HEK293 (cell line): Measurements from ENCODE around the gene PAF1.

Experiments
- CTCF ChIA-PET: fragments of 350-600 bp; formaldehyde crosslinking; extraction: SDS; loops from one replicate; lab custom pipeline; 2021; ENCODE audit warnings: antibody characterized with exemption; lab: Yijun Ruan, JAX
- POLR2A ChIA-PET: fragments of 300-600 bp; formaldehyde crosslinking; extraction: SDS; loops from one replicate; lab custom pipeline; 2020; ENCODE audit warnings: antibody characterized with exemption, inconsistent platforms; lab: Yijun Ruan, JAX
- H3K27ac ChIP-seq: fragments of 200-500 bp; sonication (Bioruptor generic); 2 replicates; pipeline ENCODE4 v1.5.1; 2014; ENCODE audit warnings: low read depth, low read length, control low read depth, inconsistent platforms; ENCODE audit errors: extremely low read depth
- H3K36me3 ChIP-seq, 2 experiments: fragments of 200-500 bp in 1 of 2; sonication (Bioruptor generic) in 1 of 2; 1 replicate in 1 of 2; 2 replicates in 1 of 2; pipeline ENCODE4 v1.5.1; 2014 to 2017; ENCODE audit warnings: inconsistent platforms in 2 of 2, low read length in 2 of 2; ENCODE audit not compliant: control insufficient read depth in 2 of 2, insufficient read depth in 1 of 2
- H3K4me1 ChIP-seq: fragments of 200-500 bp; sonication (Bioruptor generic); 2 replicates; pipeline ENCODE4 v1.5.1; 2014; ENCODE audit warnings: mild to moderate bottlenecking, low read length, inconsistent platforms; ENCODE audit not compliant: control insufficient read depth, insufficient read depth
- H3K4me3 ChIP-seq: 2 replicates; pipeline ENCODE4 v1.5.1; 2011; ENCODE audit warnings: low read depth, mild to moderate bottlenecking, control low read depth, low read length, moderate library complexity
- H3K9me3 ChIP-seq: fragments of 200-500 bp; sonication (Bioruptor generic); 2 replicates; pipeline ENCODE4 v1.5.1; 2014; ENCODE audit warnings: low read depth, low read length, inconsistent platforms; ENCODE audit not compliant: control insufficient read depth, insufficient read depth
- BCL11A ChIP-seq: fragments of 450-650 bp; formaldehyde crosslinking; IDR thresholded peaks from 2 replicates; pipeline ENCODE4 v1.5.1; 2016; ENCODE audit warnings: low read depth, missing biosample characterization, missing genetic modification characterization
- FEZF1 ChIP-seq: fragments of 450-650 bp; formaldehyde crosslinking; IDR thresholded peaks from 2 replicates; pipeline ENCODE4 v1.5.1; 2016; ENCODE audit warnings: missing biosample characterization, missing genetic modification characterization
- GLIS1 ChIP-seq: fragments of 450-650 bp; formaldehyde crosslinking; IDR thresholded peaks from 2 replicates; pipeline ENCODE4 v1.5.1; 2016; ENCODE audit warnings: missing biosample characterization, missing genetic modification characterization
- KLF7 ChIP-seq: fragments of 450-650 bp; formaldehyde crosslinking; IDR thresholded peaks from 2 replicates; pipeline ENCODE4 v1.5.1; 2016; ENCODE audit warnings: missing biosample characterization, missing genetic modification characterization, borderline replicate concordance
- OSR2 ChIP-seq: fragments of 450-650 bp; formaldehyde crosslinking; IDR thresholded peaks from 2 replicates; pipeline ENCODE4 v1.5.1; 2016; ENCODE audit warnings: missing biosample characterization, missing genetic modification characterization
- PRDM6 ChIP-seq: fragments of 450-650 bp; formaldehyde crosslinking; IDR thresholded peaks from 2 replicates; pipeline ENCODE4 v1.5.1; 2017; ENCODE audit warnings: missing biosample characterization, missing genetic modification characterization
- ZBTB17 ChIP-seq: fragments of 450-650 bp; formaldehyde crosslinking; IDR thresholded peaks from 2 replicates; pipeline ENCODE4 v1.5.1; 2016; ENCODE audit warnings: missing biosample characterization, missing genetic modification characterization
- ZBTB6 ChIP-seq: fragments of 450-650 bp; formaldehyde crosslinking; IDR thresholded peaks from 2 replicates; pipeline ENCODE4 v1.5.1; 2017; ENCODE audit warnings: missing biosample characterization, missing genetic modification characterization
- ZEB2 ChIP-seq: fragments of 450-650 bp; formaldehyde crosslinking; IDR thresholded peaks from 2 replicates; pipeline ENCODE4 v1.5.1; 2016; ENCODE audit warnings: missing biosample characterization, missing genetic modification characterization
- ZNF561 ChIP-seq: fragments of 450-650 bp; IDR thresholded peaks from 2 replicates; pipeline ENCODE4 v1.5.1; 2018; ENCODE audit warnings: missing biosample characterization, missing genetic modification characterization, borderline replicate concordance
- ZNF596 ChIP-seq: fragments of 450-650 bp; IDR thresholded peaks from 2 replicates; pipeline ENCODE4 v1.5.0; 2018; ENCODE audit warnings: missing biosample characterization, mild to moderate bottlenecking, missing genetic modification characterization, moderate library complexity
- ZNF600 ChIP-seq: fragments of 450-650 bp; formaldehyde crosslinking; IDR thresholded peaks from 2 replicates; pipeline ENCODE4 v1.5.1; 2016; ENCODE audit warnings: missing biosample characterization, missing genetic modification characterization
- ZNF664 ChIP-seq: fragments of 450-650 bp; formaldehyde crosslinking; IDR thresholded peaks from 2 replicates; pipeline ENCODE4 v1.5.1; 2016; ENCODE audit warnings: missing biosample characterization, missing genetic modification characterization
- ZSCAN30 ChIP-seq: fragments of 450-650 bp; IDR thresholded peaks from 2 replicates; pipeline ENCODE4 v1.5.1; 2018; ENCODE audit warnings: missing biosample characterization, mild to moderate bottlenecking, missing genetic modification characterization, moderate library complexity
- ZSCAN5A ChIP-seq: fragments of 450-650 bp; formaldehyde crosslinking; IDR thresholded peaks from 2 replicates; pipeline ENCODE4 v1.5.1; 2016; ENCODE audit warnings: missing biosample characterization, missing genetic modification characterization
- TF ChIP-seq, protein P1 (sequence below): fragments of 450-650 bp; formaldehyde crosslinking; IDR thresholded peaks from 2 replicates; pipeline ENCODE4 v1.5.1; 2017; ENCODE audit warnings: missing biosample characterization, missing genetic modification characterization
- TF ChIP-seq, protein P2 (sequence below): fragments of 450-650 bp; formaldehyde crosslinking; IDR thresholded peaks from 2 replicates; pipeline ENCODE4 v1.5.1; 2016; ENCODE audit warnings: missing biosample characterization, missing genetic modification characterization, borderline replicate concordance

PAF1 gene

DNA sequence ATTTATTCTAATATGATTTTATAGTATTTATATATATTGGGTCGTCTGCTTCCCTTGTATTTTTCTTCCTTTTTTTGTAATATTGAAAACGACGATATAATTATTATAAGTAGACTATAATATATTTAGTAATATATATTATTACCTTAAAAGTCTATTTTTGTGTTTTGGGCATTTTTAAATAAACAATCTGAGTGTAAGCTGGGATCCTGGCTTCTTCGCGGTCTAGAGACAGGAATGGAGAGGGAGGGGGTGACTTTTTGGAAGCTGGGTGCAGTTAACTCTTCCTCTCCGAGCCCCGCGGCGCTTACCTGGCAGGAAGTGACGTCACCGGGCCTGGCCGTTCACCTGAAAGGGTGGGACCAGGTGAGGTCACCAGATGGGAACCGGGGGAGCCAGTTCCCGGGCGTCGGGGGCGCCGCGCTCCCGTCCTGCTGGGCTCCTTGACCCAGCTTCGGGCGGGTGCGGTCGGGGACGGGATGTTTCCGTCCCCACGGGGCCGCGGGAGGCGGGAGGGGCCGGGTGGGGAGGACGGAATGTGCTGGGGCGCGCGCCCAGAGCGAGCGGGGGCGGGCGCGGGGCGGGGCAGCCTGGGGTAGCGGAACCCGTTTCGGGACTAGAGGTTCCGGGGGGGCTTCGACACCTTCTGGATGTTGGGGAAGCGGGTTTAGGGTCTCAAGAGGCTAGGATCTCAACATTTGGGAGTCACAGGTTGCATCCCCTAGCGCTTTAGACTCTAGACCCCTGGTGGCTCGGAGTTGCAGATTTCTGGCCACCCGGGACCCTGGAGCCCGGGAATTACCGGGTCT is 18.5 kb upstream of the PAF1 start (continued):
- TF ChIP-seq, protein P1, sequence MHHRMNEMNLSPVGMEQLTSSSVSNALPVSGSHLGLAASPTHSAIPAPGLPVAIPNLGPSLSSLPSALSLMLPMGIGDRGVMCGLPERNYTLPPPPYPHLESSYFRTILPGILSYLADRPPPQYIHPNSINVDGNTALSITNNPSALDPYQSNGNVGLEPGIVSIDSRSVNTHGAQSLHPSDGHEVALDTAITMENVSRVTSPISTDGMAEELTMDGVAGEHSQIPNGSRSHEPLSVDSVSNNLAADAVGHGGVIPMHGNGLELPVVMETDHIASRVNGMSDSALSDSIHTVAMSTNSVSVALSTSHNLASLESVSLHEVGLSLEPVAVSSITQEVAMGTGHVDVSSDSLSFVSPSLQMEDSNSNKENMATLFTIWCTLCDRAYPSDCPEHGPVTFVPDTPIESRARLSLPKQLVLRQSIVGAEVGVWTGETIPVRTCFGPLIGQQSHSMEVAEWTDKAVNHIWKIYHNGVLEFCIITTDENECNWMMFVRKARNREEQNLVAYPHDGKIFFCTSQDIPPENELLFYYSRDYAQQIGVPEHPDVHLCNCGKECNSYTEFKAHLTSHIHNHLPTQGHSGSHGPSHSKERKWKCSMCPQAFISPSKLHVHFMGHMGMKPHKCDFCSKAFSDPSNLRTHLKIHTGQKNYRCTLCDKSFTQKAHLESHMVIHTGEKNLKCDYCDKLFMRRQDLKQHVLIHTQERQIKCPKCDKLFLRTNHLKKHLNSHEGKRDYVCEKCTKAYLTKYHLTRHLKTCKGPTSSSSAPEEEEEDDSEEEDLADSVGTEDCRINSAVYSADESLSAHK = peak; percentile 69; the same call in 1 of the 2 replicates
- TF ChIP-seq, protein P2, sequence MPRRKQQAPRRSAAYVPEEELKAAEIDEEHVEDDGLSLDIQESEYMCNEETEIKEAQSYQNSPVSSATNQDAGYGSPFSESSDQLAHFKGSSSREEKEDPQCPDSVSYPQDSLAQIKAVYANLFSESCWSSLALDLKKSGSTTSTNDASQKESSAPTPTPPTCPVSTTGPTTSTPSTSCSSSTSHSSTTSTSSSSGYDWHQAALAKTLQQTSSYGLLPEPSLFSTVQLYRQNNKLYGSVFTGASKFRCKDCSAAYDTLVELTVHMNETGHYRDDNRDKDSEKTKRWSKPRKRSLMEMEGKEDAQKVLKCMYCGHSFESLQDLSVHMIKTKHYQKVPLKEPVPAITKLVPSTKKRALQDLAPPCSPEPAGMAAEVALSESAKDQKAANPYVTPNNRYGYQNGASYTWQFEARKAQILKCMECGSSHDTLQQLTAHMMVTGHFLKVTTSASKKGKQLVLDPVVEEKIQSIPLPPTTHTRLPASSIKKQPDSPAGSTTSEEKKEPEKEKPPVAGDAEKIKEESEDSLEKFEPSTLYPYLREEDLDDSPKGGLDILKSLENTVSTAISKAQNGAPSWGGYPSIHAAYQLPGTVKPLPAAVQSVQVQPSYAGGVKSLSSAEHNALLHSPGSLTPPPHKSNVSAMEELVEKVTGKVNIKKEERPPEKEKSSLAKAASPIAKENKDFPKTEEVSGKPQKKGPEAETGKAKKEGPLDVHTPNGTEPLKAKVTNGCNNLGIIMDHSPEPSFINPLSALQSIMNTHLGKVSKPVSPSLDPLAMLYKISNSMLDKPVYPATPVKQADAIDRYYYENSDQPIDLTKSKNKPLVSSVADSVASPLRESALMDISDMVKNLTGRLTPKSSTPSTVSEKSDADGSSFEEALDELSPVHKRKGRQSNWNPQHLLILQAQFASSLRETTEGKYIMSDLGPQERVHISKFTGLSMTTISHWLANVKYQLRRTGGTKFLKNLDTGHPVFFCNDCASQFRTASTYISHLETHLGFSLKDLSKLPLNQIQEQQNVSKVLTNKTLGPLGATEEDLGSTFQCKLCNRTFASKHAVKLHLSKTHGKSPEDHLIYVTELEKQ (tag by site-specific recombination) = peak; percentile 86

- Histone ChIP-seq H3K27ac (peak overlapping the region; percentile 29; the same call in 1 of the 2 replicates), H3K4me3 (no peak overlapping the region), H3K9me3 (no peaks in the 10 kb centered on the region), H3K36me3 (peaks cover 0 to 3% of the 10 kb centered on the region in 2 experiments; a peak in 1 of 3 replicates), H3K4me1 (peaks cover 44% of the 10 kb centered on the region)
- ChIA-PET CTCF (interaction anchor here (0.6 to 4.6 kb wide), 8 partner anchors 11 to 97 kb away, joined by 3 to 41 read pairs (median 3); no protein-coding TSS in a partner anchor), POLR2A (interaction anchor here (0.6 to 11.2 kb wide), 7 partner anchors 10 to 82 kb away, joined by 3 to 175 read pairs (median 10); partner anchors contain the start of genes MED29, PAF1, RPS16 and TIMM50)
- TF ChIP-seq ZBTB6 (tag by site-specific recombination) = peak; percentile 40; the same call in 1 of the 2 replicates
- TF ChIP-seq ZNF664 (tag by site-specific recombination) = no peak
- peak; percentile 21; the same call in 1 of the 2 replicates for TF ChIP-seq KLF7 (tag by site-specific recombination)
- TF ChIP-seq ZNF561 = no peak; the same call in 1 of the 2 replicates
- TF ChIP-seq ZEB2 = no peak
- no peak for TF ChIP-seq ZNF600
- TF ChIP-seq PRDM6 (tag by site-specific recombination) = no peak
- TF ChIP-seq FEZF1 = peak; percentile 19; the same call in 1 of the 2 replicates
- TF ChIP-seq ZSCAN5A (tag by site-specific recombination) = no peak
- TF ChIP-seq, protein P1 = 0 out of 2 replicates have a peak, but pooled peaks have one; percentile 18
- 0 out of 2 replicates have a peak, but pooled peaks have one; percentile 30 for TF ChIP-seq BCL11A
- TF ChIP-seq ZSCAN30 (tag by site-specific recombination) = peak; percentile 76; the same call in 1 of the 2 replicates
- TF ChIP-seq ZBTB17 (tag by site-specific recombination) = 0 out of 2 replicates have a peak, but pooled peaks have one; percentile 25
- peak; percentile 87 for TF ChIP-seq OSR2 (tag by site-specific recombination)
- TF ChIP-seq GLIS1 (tag by site-specific recombination) = peak; percentile 53
- TF ChIP-seq ZNF596 (tag by site-specific recombination) = peak; percentile 38; the same call in 1 of the 2 replicates
These were observed 17.7 kb upstream of the PAF1 start for GRCh38 chr19:39408392-39409207.
